Stimulated activated CD8-positive, alpha-beta memory T cell treated with anti-CD3 and anti-CD28 coated beads, Interleukin-15, amount 100 ng/mL, for 1 hour (primary cell): ENCODE measurements around the gene DACH1.

Experiments used
- DNase-seq: peaks from one replicate; pipeline ENCODE4 v3.0.0-alpha.2; 2020; ENCODE audit warnings: low read depth

The DACH1 gene

DNA sequence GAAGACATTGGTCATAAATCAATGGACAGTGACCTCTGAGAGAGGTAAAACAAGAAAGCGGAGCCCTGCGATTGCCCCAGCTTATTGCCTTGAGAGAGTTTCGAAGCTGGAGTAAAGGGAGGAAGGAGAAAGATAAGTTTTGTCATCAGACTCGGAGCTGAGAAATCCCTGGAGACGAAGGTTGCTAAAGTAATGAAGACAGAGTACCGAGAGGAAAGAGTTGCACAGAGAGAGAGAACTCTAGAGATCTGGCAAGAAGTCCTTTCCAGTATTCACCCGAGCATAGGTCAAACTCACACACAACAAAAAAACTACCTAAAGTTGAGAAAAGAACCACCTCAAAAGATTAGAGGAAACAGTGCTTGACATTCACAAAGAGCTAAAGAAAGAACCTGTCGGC, 472.0 kb downstream of the DACH1 start:
- no peak for DNase-seq

DNA sequence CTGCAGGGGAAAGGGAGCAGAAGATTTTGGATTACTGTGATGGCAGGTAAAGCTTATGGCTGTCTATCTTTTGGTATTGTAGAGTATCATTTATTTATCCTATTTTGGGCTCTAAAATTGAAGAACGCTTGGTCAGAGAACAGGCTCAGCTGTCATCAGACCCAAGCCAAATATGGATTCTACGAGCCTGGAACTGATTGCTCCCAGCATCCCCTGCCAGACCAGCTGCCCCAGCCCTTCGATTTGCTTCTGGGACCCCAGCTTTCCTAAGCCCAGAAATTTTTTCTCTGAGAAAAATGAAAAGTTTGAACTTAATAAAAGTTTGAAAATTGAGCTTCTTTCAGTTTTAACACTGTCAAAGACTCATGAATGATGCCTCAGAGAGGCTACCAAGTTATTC, 472.8 kb downstream of the DACH1 start:
- DNase-seq, result no peak
